ENCODE data around the gene ZNF423.

GRCh38 chr16:49730772-49731171 is 125.1 kb downstream of the ZNF423 start:
- TF ChIP-seq, protein P1, sequence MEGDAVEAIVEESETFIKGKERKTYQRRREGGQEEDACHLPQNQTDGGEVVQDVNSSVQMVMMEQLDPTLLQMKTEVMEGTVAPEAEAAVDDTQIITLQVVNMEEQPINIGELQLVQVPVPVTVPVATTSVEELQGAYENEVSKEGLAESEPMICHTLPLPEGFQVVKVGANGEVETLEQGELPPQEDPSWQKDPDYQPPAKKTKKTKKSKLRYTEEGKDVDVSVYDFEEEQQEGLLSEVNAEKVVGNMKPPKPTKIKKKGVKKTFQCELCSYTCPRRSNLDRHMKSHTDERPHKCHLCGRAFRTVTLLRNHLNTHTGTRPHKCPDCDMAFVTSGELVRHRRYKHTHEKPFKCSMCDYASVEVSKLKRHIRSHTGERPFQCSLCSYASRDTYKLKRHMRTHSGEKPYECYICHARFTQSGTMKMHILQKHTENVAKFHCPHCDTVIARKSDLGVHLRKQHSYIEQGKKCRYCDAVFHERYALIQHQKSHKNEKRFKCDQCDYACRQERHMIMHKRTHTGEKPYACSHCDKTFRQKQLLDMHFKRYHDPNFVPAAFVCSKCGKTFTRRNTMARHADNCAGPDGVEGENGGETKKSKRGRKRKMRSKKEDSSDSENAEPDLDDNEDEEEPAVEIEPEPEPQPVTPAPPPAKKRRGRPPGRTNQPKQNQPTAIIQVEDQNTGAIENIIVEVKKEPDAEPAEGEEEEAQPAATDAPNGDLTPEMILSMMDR (IDR thresholded peaks at IDR 0.05; ENCODE audit: insufficient read depth, low read depth, low read length) = no peak
- TF ChIP-seq EZH2 (IDR thresholded peaks at IDR 0.05; ENCODE audit: insufficient read depth, low read length) = no peak

Data from astrocyte (in vitro differentiated cells and primary cell).